Cardiac fibroblast (primary cell): Measurements from ENCODE around the gene CLDN22.
A peak's percentile ranks its signal among the peaks of the same experiment; 100 is the strongest.

ENCODE experiments used
- DNase-seq, 2 donors: peaks; one replicate each; pipeline versions ENCODE4 v3.0.0 to v3.0.0-alpha.2; 2010; ENCODE audit warnings: low read depth in 2 of 2
- H3K4me3 ChIP-seq, 2 donors: replicated peaks in 1 of 2; 1 replicate in 1 of 2; 2 replicates in 1 of 2; pipeline ENCODE4 v1.5.1; 2011; ENCODE audit warnings: low read depth in 2 of 2, low read length in 2 of 2, mild to moderate bottlenecking in 2 of 2, moderate library complexity in 1 of 2
- TF ChIP-seq, protein P1 (sequence below): IDR thresholded peaks from one replicate; pipeline ENCODE4 v1.5.1; 2011; ENCODE audit warnings: low read depth, mild to moderate bottlenecking, low read length, inconsistent platforms

The CLDN22 gene

DNA sequence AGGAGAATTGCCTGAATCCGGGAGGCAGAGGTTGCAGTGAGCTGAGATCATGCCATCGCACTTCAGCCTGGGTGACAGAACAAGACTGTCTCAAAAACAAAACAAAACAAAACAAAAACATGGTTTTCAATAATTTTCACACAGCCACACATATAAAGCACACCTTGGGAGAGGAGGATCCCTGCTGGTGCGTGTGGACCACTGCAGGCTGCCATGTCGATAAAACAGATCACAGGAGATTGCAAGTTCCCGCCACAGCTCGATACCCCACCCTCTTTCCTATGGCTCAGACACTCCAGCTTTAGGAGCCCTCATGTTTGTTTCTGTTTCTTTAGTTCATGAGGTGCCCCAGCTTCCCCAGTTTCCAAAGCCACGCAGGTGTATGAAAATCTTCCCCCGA is 33.5 kb upstream of the CLDN22 start:
- H3K4me3 ChIP-seq = no peak overlapping the region
- TF ChIP-seq, protein P1, sequence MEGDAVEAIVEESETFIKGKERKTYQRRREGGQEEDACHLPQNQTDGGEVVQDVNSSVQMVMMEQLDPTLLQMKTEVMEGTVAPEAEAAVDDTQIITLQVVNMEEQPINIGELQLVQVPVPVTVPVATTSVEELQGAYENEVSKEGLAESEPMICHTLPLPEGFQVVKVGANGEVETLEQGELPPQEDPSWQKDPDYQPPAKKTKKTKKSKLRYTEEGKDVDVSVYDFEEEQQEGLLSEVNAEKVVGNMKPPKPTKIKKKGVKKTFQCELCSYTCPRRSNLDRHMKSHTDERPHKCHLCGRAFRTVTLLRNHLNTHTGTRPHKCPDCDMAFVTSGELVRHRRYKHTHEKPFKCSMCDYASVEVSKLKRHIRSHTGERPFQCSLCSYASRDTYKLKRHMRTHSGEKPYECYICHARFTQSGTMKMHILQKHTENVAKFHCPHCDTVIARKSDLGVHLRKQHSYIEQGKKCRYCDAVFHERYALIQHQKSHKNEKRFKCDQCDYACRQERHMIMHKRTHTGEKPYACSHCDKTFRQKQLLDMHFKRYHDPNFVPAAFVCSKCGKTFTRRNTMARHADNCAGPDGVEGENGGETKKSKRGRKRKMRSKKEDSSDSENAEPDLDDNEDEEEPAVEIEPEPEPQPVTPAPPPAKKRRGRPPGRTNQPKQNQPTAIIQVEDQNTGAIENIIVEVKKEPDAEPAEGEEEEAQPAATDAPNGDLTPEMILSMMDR = no peak
- no peak for DNase-seq

- H3K4me3 ChIP-seq = no peak overlapping the region
- TF ChIP-seq, protein P1 = no peak
- no peak for DNase-seq
Observed at GRCh38 chr4:183352546-183352945, 32.5 kb upstream of the CLDN22 start.

GRCh38 chr4:183350317-183351071 is 30.4 kb upstream of the CLDN22 start:
- TF ChIP-seq, protein P1 = no peak

GRCh38 chr4:183349673-183350072 is 29.6 kb upstream of the CLDN22 start:
- TF ChIP-seq, protein P1 = no peak
- DNase-seq = peak in 1 of 2 donors; percentile 55

More at GRCh38 chr4:183350317-183351071, 30.4 kb upstream of the CLDN22 start:
- H3K4me3 ChIP-seq = no peak overlapping the region
- no peak for DNase-seq

GRCh38 chr4:183348706-183349659 is 28.9 kb upstream of the CLDN22 start:
- peak; percentile 87 to 90 for DNase-seq
- TF ChIP-seq, protein P1 = no peak
- H3K4me3 ChIP-seq = no peak overlapping the region

More at GRCh38 chr4:183349673-183350072, 29.6 kb upstream of the CLDN22 start:
- H3K4me3 ChIP-seq = no peak overlapping the region

GRCh38 chr4:183348136-183348535 is 28.1 kb upstream of the CLDN22 start:
- no peak overlapping the region for H3K4me3 ChIP-seq
- TF ChIP-seq, protein P1 = no peak
- no peak for DNase-seq
